Mucosa of stomach (tissue), 1 donor: ENCODE data around the gene MAB21L4.

Experiments used
- H3K27me3 ChIP-seq: one replicate; pipeline ENCODE4 v1.7.0; 2013; ENCODE audit warnings: mild to moderate bottlenecking, low read length; ENCODE audit not compliant: control insufficient read depth, insufficient read depth
- H3K36me3 ChIP-seq: one replicate; pipeline ENCODE4 v1.7.0; 2013; ENCODE audit warnings: low read length; ENCODE audit not compliant: control insufficient read depth, insufficient read depth
- H3K4me1 ChIP-seq: one replicate; pipeline ENCODE4 v1.7.0; 2013; ENCODE audit warnings: mild to moderate bottlenecking, low read length; ENCODE audit not compliant: control insufficient read depth, insufficient read depth
- H3K4me3 ChIP-seq: one replicate; pipeline ENCODE4 v1.7.0; 2013; ENCODE audit warnings: low read length
- H3K9ac ChIP-seq: one replicate; pipeline ENCODE4 v1.7.0; 2013; ENCODE audit warnings: mild to moderate bottlenecking, low read length, moderate library complexity
- H3K9me3 ChIP-seq: one replicate; pipeline ENCODE4 v1.7.0; 2013; ENCODE audit warnings: mild to moderate bottlenecking, low read length, moderate library complexity; ENCODE audit not compliant: control insufficient read depth
- donor health status: Pancreatic carcinoma.

MAB21L4 gene

GRCh38 chr2:240865391-240865790, 30.6 kb downstream of the MAB21L4 start:
- H3K9me3 ChIP-seq = no peaks in the 10 kb centered on the region
- no peaks in the 10 kb centered on the region for H3K4me1 ChIP-seq
- no peak overlapping the region for H3K4me3 ChIP-seq

DNA sequence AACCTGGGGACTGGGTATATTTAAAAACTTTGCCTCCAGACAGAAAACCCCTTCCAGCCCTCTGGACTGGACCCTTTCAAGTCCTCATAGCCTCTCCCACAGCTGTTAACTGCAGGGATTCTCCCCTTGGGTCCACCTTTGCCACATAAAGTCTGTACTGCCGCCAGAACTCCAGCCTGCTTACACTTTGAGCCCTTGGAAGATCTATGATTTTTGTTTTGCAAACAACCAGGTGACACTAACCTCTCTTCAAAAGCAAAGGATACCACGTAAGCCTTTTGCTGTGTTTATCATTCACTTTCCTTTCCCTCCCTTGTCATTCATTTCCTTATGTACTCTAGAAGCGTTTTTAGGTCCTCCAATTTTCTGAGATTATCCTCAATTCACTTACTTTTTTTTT, 31.5 kb downstream of the MAB21L4 start:
- no peaks in the 10 kb centered on the region for H3K4me1 ChIP-seq
- no peaks in the 10 kb centered on the region for H3K9me3 ChIP-seq
- H3K9ac ChIP-seq = no peak overlapping the region
- no peaks in the 10 kb centered on the region for H3K27me3 ChIP-seq
- no peak overlapping the region for H3K4me3 ChIP-seq
- H3K36me3 ChIP-seq = no peaks in the 10 kb centered on the region

More at GRCh38 chr2:240865391-240865790, 30.6 kb downstream of the MAB21L4 start:
- Histone ChIP-seq H3K27me3 (peaks cover 2% of the 10 kb centered on the region), H3K36me3 (no peaks in the 10 kb centered on the region), H3K9ac (no peak overlapping the region)

DNA sequence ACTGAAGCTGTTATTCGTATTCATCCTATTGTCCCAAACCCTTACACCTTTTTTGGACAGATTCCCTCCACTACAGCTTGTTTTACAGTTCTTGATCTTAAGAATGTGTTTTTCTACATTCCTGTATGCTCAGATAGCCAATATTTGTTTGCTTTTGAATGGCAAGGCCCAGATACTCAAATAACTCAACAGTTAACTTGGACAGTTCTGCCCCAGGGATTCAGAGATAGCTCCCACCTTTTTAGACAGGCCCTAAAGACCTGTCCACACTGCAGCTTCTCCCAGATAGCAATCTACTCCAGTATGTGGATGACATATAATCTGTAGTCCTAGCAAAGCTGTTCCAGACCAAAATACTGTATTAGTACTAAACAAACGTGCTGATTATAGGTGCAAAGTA, 34.4 kb downstream of the MAB21L4 start:
- peaks cover 7% of the 10 kb centered on the region for H3K4me1 ChIP-seq
- no peaks in the 10 kb centered on the region for H3K9me3 ChIP-seq
- no peaks in the 10 kb centered on the region for H3K27me3 ChIP-seq
- no peaks in the 10 kb centered on the region for H3K36me3 ChIP-seq
- H3K9ac ChIP-seq = no peak overlapping the region
- no peak overlapping the region for H3K4me3 ChIP-seq

DNA sequence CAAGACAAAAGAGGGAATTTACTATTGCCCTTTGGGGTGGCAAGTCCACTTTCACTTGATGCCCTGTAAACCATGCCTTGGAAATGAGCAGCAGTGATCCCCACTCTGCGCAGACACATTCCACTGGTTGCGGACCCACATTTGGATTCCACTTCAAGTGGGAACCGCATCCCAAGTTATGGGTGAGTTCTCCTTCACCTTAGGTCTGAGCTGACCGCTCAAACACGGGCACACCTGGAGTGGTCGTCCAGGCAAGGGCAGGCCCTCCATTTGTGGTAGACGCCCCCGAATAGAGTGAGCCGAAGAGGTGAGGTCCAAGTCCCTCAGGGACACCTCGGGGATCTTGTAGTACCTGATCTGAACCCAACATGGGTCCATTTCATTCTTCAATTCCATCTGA, 37.1 kb downstream of the MAB21L4 start:
- Histone ChIP-seq H3K4me1 (peaks cover 7% of the 10 kb centered on the region), H3K4me3 (no peak overlapping the region), H3K36me3 (no peaks in the 10 kb centered on the region), H3K9ac (no peak overlapping the region), H3K27me3 (no peaks in the 10 kb centered on the region), H3K9me3 (no peaks in the 10 kb centered on the region)

DNA sequence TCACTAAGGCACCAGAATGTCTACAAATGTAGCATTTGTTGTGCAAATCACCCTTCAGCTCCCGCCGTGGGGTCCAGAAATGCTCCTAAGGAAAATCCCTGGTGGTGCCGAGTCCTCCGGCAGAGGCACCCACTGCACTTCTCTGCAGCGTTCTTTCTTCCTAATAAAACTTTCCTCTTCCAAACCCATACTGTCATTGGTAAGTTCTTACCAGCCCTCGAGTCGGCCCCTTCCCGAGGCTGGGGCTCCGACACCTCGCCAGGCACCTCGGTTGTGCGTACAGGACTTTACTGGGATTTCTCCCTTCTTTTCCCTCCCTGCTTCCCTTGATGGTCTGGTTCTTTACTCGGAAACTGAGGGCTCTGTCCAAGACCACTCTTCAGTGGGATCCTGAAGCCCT, 37.6 kb downstream of the MAB21L4 start:
- Histone ChIP-seq H3K9ac (no peak overlapping the region), H3K4me1 (peaks cover 7% of the 10 kb centered on the region), H3K27me3 (no peaks in the 10 kb centered on the region), H3K36me3 (no peaks in the 10 kb centered on the region), H3K4me3 (no peak overlapping the region), H3K9me3 (no peaks in the 10 kb centered on the region)

DNA sequence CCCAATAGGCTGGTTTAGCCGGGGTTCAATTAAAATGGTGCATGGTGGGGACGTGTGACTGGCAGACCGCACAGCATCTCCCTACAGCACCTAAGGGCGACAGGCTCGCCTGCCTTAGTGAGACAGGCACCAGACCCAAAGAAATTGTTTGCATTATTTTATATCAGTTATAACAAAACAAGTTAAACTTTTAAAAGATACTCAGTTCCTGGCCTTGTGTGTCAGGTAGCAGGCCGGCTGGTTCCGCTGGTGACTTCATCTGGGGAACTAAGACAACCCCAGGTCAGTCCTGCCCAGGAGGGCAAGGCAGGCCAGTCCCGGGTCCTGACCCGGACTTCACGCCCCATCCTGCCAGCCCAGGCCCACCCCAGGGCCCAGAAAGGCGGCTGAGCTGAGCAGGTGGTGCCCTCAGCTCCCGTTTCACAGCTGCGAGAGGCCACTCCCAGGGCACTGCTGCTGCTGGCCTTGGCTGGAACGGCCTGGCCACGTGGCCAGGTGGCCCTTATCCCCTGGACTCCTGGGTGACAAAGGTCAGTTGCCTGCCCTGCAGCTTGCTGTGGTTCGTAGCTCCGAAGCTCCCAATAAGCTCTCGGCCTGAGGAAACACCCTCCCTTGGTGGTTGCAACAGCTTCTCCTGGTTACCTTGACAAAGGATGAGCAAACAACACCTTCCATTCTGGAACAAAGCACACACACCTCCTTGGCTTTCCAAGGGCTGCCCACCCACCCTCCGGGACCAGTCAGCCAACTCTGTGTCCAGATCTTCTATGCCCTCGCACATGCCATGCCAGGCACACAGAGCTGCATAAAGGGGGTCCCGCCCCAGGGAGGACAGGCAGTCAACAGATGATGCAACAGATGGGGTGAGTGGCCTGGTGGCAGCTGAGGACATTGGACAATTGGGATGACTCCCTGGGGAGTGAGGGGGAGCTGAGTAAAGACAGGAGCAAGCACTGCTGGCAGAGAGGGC, 38.6 kb downstream of the MAB21L4 start:
- Histone ChIP-seq H3K27me3 (no peaks in the 10 kb centered on the region), H3K9me3 (no peaks in the 10 kb centered on the region), H3K9ac (no peak overlapping the region), H3K36me3 (no peaks in the 10 kb centered on the region), H3K4me3 (no peak overlapping the region), H3K4me1 (peaks cover 7% of the 10 kb centered on the region)

DNA sequence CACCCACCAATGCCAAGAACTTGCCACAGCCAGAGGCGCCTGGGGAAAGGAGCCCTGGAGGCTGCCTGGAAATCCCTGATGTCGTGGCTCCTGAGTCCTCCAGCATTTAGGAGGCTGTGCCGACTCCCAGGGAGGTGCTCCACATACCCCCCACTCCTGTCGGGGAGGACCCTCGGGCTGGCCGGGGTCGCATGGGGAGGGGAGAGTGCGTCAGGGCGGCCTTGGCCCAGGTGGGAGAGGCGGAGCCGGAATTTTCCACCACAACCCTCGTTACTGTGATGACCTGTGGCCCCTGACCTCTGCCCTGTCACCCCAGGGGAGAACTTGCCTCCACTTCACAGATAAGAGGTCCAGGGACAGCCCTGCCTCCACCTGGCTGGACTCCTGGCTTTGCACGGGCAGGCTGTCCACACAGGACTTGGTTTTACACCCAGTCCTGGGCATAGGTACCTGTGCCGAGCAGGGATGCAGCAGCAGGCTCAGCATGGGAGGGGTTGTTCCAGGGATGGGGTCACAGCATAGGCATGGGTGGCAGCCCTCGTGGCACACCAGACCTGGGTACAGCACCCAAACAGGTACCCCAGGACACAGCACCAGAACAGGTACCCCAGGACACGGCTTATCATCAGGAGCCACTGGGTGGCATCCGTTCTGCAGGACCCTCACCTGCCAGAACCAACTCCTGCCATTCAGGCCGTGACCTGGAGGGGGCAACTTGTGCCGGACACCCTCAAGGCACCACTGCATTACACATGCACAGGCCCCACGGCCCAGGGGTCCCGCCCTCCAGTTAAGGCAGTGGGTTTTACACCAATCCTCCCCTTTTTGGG, 39.6 kb downstream of the MAB21L4 start:
- H3K27me3 ChIP-seq = no peaks in the 10 kb centered on the region
- no peaks in the 10 kb centered on the region for H3K9me3 ChIP-seq
- no peak overlapping the region for H3K4me3 ChIP-seq
- no peak overlapping the region for H3K9ac ChIP-seq
- no peaks in the 10 kb centered on the region for H3K36me3 ChIP-seq
- peaks cover 9% of the 10 kb centered on the region for H3K4me1 ChIP-seq

GRCh38 chr2:240855670-240856069, 40.3 kb downstream of the MAB21L4 start:
- no peaks in the 10 kb centered on the region for H3K36me3 ChIP-seq
- peaks cover 11% of the 10 kb centered on the region for H3K4me1 ChIP-seq
- no peaks in the 10 kb centered on the region for H3K27me3 ChIP-seq
- H3K9ac ChIP-seq = no peak overlapping the region
- H3K9me3 ChIP-seq = no peaks in the 10 kb centered on the region
- H3K4me3 ChIP-seq = no peak overlapping the region

DNA sequence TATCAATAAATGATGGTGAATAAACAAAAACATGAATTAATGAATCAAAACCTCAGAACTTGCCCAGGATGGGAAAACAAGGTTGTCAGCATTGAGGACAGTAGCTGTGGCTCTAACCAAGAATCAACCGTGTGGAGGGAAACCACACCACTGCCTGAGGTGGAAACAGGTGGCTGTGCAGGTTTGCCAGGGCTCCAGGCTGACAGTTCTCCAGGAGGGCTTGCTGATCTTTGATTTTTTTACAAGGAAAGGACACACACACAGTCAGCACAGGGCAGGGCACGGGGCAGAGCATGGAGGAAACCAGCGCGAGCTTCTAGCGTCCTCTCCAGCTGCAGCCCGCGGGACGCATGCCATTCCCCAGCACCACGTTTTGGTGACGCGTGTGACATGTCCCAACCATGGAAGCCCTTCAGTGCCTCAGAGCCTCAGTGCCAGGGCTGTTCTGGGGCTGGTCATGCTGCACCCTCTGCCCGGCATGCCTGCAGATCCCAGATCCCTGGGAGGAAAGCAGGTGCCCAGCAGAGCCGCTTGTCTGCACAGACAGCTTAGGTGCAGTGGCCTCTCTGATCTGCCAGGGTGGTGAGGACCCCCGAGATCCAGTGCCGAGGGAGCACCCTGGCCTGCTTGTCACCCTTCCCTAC, 43.2 kb downstream of the MAB21L4 start:
- Histone ChIP-seq H3K36me3 (no peaks in the 10 kb centered on the region), H3K27me3 (no peaks in the 10 kb centered on the region), H3K4me1 (peaks cover 11% of the 10 kb centered on the region), H3K4me3 (no peak overlapping the region), H3K9ac (no peak overlapping the region), H3K9me3 (no peaks in the 10 kb centered on the region)

GRCh38 chr2:240851078-240851991, 44.6 kb downstream of the MAB21L4 start:
- H3K9ac ChIP-seq = no peak overlapping the region
- no peaks in the 10 kb centered on the region for H3K36me3 ChIP-seq
- H3K4me3 ChIP-seq = no peak overlapping the region
- peaks cover 13% of the 10 kb centered on the region for H3K4me1 ChIP-seq
- H3K9me3 ChIP-seq = no peaks in the 10 kb centered on the region
- H3K27me3 ChIP-seq = no peaks in the 10 kb centered on the region

GRCh38 chr2:240850756-240851077, 45.2 kb downstream of the MAB21L4 start:
- Histone ChIP-seq H3K4me1 (peaks cover 13% of the 10 kb centered on the region), H3K36me3 (no peaks in the 10 kb centered on the region), H3K4me3 (no peak overlapping the region), H3K27me3 (no peaks in the 10 kb centered on the region), H3K9me3 (no peaks in the 10 kb centered on the region), H3K9ac (no peak overlapping the region)
